Measurements from ENCODE around the gene FERMT3. TPM values are rescaled to one million over a fixed set of nuclear protein-coding genes. Genes with fewer than 3 reads are reported as not detected.

Gene FERMT3
- total RNA-seq, 1 experiment from 2014 or later: 10.6 TPM

GRCh38 chr11:64208796-64209562 lies 2.5 kb downstream of the FERMT3 start:
- no peak overlapping the region for H2AFZ ChIP-seq (ENCODE audit: low read length)
- no peaks in the 10 kb centered on the region for H3K9me3 ChIP-seq (ENCODE audit: control insufficient read depth, low read depth, low read length)
- no peak overlapping the region for H3T11ph ChIP-seq (ENCODE audit: low read length)
- Mint-ChIP-seq H3K27ac (peak overlapping the region; percentile 77 to 92 (median 82); a peak in 6 of 7 replicates), H3K4me1 (peaks cover 7% of the 10 kb centered on the region in 2 experiments), H3K36me3 (ENCODE audit: insufficient read depth in 1 of 3, low read depth in 3 of 3) (peaks cover 11 to 53% (median 42%) of the 10 kb centered on the region in 3 experiments), H3K4me3 (no peak overlapping the region; a peak in 1 of 5 replicates), H3K9me3 (no peaks in the 10 kb centered on the region; a peak in 1 of 5 replicates), H3K27me3 (ENCODE audit: low read depth) (no peaks in the 10 kb centered on the region)
- H3K79me2 ChIP-seq (ENCODE audit: insufficient read depth, low read length): no peaks in the 10 kb centered on the region
- H3K56ac ChIP-seq (ENCODE audit: insufficient read length, low read depth, low read length): no peak overlapping the region
- WGBS (ENCODE audit: extremely low coverage, insufficient read length, low lambda C conversion rate): no CpG with 5 or more reads among the region's 18 CpGs
- H2BK12ac ChIP-seq (ENCODE audit: insufficient read length, low read depth, low read length): no peak overlapping the region
- H2BK120ac ChIP-seq (ENCODE audit: low read depth, low read length, poor library complexity, severe bottlenecking): no peak overlapping the region
- H2BK15ac ChIP-seq (ENCODE audit: low read depth, low read length): no peak overlapping the region
- no peak overlapping the region for H3K27ac ChIP-seq (ENCODE audit: insufficient read length, low read depth, low read length)
- no peak overlapping the region for H3K4me2 ChIP-seq (ENCODE audit: insufficient read depth, insufficient read length, low read length)
- no peaks in the 10 kb centered on the region for H3K27me3 ChIP-seq (ENCODE audit: insufficient read depth, low read length)
- H3K23ac ChIP-seq (ENCODE audit: insufficient read length, low read depth, low read length): no peak overlapping the region
- no peaks in the 10 kb centered on the region for H3K79me1 ChIP-seq (ENCODE audit: insufficient read depth, low read depth, low read length, poor library complexity, severe bottlenecking)
- H3K23me2 ChIP-seq (ENCODE audit: insufficient read length, low read depth, low read length, poor library complexity, severe bottlenecking): no peaks in the 10 kb centered on the region
- no peak overlapping the region for H3K9ac ChIP-seq (ENCODE audit: extremely low read depth, insufficient read length, low read length)
- H2BK20ac ChIP-seq (ENCODE audit: low read depth, low read length, poor library complexity, severe bottlenecking): no peak overlapping the region
- H3K18ac ChIP-seq (ENCODE audit: insufficient read length, low read depth, low read length): no peak overlapping the region
- H4K5ac ChIP-seq (ENCODE audit: insufficient read length, low read depth, low read length): no peak overlapping the region
- no peak overlapping the region for H3K14ac ChIP-seq (ENCODE audit: insufficient read depth, low read length)
- TF ChIP-seq CTCF (conservative IDR thresholded peaks at IDR 0.05): no peak
- no peak overlapping the region for H4K91ac ChIP-seq (ENCODE audit: insufficient read length, low read depth, low read length)
- no peak overlapping the region for H2BK5ac ChIP-seq (ENCODE audit: insufficient read length, low read length)
- no peak overlapping the region for H3K4ac ChIP-seq (ENCODE audit: low read depth, low read length)
- no peaks in the 10 kb centered on the region for H4K20me1 ChIP-seq (ENCODE audit: control insufficient read depth, insufficient read depth, insufficient read length)
- H3K4me1 ChIP-seq (ENCODE audit: insufficient read depth, low read length): no peaks in the 10 kb centered on the region
- DNase-seq: no peak
- no peak overlapping the region for H2AK5ac ChIP-seq (ENCODE audit: insufficient read length, low read length)
- no peak overlapping the region for H4K8ac ChIP-seq (replicated peaks; ENCODE audit: insufficient read length, low read depth, low read length)
